GM21717 (cell line): ENCODE measurements around the gene ELP4.
"Not testable (repeated sequence)": the region's sequence is repeated elsewhere in the genome, so short reads cannot be mapped to it uniquely, and the experiment has no call there.

Source experiments
- ATAC-seq: cut with Tn5 transposase; IDR thresholded peaks from one replicate; pipeline ENCODE4 v1.9.1; 2021; ENCODE audit warnings: mild to moderate bottlenecking, moderate library complexity; ENCODE audit not compliant: unreplicated experiment

The ELP4 gene

DNA sequence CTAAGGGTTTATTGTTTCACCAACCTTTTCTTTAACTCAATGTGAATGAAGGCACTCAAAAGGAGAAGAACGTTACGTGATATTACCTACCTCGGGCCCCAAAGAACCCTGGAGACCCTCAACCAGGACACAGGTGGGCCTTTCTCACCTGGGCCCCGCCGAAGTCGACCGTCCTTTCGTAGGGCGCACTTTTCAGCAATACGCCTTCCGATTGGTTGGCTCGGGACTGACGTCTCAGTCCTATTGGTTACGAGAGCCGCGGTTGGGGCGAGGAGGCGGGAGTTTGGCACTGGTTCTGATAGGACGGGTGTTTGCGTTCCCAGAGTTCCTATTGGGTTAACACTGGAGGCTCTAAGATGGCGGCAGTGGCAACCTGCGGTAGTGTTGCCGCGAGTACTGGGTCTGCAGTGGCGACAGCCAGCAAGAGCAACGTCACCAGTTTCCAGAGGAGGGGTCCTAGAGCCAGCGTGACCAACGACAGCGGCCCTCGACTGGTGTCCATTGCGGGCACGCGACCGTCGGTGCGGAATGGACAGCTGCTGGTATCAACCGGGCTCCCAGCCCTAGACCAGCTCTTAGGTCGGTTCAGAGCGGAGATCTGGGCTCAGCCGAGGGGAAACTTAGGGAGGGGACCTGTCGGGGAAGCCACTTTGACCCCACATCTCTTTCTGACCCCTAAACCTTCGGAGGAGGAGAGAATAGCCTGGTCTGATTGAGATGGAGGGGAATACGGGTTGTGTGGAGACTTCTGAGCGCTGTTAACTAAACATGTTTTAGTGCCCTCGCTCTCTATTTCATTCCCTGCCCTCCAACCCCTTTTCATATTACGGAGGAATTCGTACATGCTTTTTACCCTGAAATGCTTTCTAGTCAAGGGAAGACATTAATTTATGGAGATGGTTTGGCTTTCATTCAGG lies at the start of gene ELP4, which contains the start of gene IMMP1L:
ELP4 (plus strand) TSS at position 339 of the 917 bp plus-strand sequence; CDS start at position 357, 18 bp downstream.
IMMP1L (minus strand) TSS at position 194 of the 917 bp plus-strand sequence. CDS start 46,346 bp downstream, outside the sequence.
- peak; percentile 100 for ATAC-seq

DNA sequence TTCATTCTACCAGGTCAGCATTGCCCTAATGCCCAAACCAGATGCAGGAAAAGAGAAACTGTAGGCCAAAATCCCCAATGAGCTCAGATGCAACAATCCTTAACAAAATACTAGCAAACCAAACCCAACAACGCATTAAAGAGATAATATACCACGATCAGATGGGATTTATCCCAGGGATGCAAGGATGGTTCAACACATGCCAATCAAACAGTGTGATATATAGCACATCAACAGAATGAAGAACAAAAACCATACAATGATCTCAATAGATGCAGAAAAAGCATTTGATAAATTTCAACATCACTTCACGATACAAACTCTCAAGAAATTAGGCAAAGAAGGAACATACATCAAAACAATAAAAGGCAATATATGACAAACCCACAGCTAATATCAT lies 45.1 kb upstream of the ELP4 start:
- ATAC-seq = no peak

DNA sequence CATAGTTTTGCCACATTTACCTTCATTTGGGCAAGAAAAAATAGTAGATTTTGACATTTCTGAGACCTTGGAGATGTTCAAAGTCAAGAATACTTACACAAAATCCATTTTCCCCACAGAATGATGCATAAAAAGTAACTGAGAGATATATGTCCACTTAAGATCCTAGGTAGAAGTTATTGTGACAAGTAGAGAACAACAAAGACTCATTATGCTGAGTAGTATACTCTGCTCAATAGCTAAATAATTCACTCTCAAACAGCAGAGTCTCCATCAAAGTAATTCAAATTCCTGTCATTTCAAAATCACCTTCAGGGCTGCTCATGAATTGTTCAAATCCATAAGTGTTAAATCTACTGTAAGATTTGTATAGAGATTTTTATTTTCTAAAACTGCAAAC lies 35.5 kb upstream of the ELP4 start:
- ATAC-seq = no peak

GRCh38 chr11:31477528-31478222 lies 31.9 kb upstream of the ELP4 start:
- ATAC-seq = no peak

GRCh38 chr11:31478223-31478590 lies 31.4 kb upstream of the ELP4 start:
- ATAC-seq = no peak

DNA sequence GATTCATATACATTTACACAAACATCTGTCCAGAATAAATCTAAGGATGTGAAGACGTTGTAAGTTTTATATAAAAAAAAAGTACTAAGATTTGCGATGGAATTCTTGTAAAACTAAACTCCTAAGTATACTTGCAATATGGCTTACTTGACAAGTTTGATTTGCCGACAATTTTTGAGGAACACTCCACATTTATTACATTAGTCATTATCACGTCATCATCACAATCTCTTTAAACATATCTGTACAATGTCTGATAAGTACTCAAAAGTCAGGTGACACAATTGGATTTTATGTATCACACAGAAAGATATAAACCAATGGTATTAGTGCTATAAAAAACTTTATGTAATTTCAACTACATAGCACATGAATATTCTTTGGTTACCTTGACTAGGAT lies 30.5 kb upstream of the ELP4 start:
- ATAC-seq = no peak

DNA sequence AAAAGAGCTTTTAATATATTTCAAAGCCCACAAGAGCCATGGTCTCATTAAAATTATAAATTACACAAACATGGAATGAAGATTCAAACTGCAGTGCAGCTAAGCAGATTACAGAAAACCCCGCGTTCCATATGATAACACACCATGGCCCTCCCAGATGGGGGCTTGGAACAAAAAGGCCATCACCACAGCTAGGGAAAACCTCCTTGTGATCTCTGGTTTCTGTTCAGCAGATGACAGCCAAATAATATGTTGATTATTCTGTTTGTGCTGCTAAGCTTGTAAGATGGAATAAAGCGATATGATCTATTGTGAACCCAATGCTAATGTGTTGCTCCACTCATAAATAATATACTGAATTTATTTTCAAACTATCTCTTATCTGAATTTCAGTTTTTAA lies 28.6 kb upstream of the ELP4 start:
- ATAC-seq = no peak

GRCh38 chr11:31484497-31484896 lies 25.1 kb upstream of the ELP4 start:
- ATAC-seq = no peak

GRCh38 chr11:31487848-31488247 lies 21.7 kb upstream of the ELP4 start:
- ATAC-seq = no peak

DNA sequence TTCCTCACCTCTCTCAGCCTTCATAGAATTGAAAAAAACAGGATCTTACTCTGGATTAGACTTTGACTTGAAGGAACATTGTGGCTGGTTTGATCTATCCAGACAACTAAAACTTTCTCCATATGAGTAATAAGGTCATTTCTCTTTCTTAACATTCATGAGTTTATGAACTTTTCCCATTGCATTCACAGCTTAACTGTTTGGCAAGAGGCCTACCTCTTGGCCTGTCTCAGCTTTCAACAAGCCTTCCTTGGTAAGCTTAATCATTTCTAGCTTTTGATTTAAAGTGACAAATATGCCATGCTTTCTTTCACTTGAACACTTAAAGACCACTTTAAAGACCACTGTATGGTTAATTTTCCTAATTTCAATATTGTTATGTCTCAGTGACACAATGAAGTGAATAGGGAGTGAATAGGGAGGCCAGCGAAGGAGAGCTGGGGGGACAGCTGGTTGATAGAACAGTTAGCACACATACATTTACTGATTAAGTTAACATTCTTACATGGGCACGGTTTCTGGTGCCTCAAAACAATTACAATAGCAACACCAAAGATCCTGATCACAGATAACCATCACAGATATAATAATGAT lies 17.1 kb upstream of the ELP4 start:
- ATAC-seq = no peak

GRCh38 chr11:31493235-31493634 lies 16.3 kb upstream of the ELP4 start:
- no peak for ATAC-seq

- ATAC-seq = not testable (repeated sequence)
Observed at GRCh38 chr11:31493762-31494161, 15.8 kb upstream of the ELP4 start.

GRCh38 chr11:31499576-31500178 lies 9.9 kb upstream of the ELP4 start:
- ATAC-seq = no peak

DNA sequence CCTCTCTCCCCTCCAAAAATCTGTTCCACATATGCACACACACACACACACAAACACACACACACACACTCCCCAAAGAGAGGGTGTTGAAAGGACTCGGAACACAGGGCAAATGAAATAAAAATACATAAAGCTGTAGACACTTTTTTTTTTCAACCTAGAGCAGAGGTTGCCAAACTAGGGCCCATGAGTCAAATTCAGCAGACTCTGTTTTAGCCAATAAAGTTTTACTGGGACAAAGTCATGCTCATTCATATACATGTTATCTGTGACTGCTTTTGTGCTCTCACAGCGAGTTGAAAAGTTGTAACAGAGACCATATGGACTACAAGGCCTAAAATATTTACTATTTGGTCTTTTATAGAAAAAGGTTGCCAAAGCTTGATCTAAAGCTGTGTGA lies 9.0 kb upstream of the ELP4 start:
- no peak for ATAC-seq

- peak; percentile 11 for ATAC-seq
Observed at GRCh38 chr11:31509051-31509428, 527 bp upstream of the ELP4 start.

GRCh38 chr11:31512117-31512516 lies 2.5 kb downstream of the ELP4 start:
- no peak for ATAC-seq

GRCh38 chr11:31521497-31522150 lies 12.1 kb downstream of the ELP4 start:
- no peak for ATAC-seq

DNA sequence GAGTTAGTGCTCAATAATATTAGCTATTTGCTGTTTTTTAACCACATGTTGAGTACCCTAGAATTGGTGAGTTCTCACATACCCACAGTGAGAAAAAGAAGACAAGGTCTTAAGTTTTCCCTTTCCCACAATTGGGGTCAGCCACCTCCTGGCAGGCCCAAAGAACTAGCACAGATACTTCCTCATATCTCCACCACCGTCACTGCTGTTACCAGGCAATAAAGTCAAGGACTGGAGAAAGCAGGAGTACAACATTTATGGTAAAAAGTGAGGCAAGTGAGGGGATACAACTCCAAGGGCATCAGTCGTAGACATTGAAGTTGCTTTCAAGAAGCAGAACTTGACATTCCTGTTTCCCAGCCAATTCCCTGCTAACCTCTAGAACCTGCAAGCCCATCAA lies 19.6 kb downstream of the ELP4 start:
- no peak for ATAC-seq

DNA sequence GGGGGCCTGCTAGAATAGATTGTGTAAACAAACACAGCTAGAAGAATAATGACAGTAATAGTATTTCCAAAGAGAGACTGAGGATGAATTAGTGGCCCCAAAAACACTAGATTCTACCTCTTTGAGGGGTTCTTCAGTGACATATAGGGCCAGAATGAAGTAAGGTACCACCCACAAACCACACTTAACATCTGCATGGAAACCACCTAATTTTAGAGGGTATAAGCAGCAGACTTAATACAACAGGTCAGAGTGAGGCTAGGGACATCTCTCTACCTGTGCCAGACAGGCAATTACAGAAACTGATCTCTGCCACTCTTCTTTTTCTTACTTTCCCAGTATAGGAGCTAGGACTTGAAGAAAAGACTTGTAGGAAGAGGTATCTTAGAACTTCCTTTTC lies 20.1 kb downstream of the ELP4 start:
- no peak for ATAC-seq

DNA sequence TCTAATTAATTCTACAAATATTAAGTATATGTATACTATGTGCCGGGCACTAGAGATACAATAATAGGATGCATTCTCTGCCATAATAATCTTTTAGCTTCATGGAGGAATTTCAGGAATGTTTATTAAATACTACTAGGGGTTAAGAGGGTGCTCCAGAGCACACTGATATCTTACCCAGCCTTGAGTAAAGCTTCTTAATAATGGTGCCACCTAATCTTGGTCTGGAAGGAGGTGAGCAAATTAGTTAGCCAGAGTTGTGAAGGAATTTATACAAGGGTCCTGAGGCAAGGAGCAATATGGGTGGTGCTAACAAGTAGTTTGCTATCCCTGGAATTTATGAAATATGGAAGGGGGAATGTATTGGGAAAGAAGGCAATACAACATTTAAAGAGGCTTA lies 21.7 kb downstream of the ELP4 start:
- no peak for ATAC-seq

DNA sequence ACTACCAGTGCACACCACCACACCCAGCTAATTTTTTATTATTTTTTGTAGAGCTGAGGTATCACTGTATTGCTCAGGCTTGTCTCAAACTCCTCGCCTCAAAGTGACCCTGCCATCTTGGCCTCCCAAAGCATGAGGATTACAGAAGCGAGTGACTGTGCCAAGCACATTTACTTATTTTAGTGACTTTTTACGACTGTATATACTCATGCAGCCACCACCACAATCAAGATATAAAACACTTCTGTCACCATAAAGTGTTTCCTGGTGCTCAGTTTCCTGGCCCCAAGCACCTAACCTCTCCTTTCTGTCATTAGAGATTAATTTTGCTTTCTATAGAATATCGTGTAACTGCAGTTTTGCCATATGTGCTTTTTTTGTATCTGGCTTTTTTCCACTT lies 25.9 kb downstream of the ELP4 start:
- ATAC-seq = no peak
